ENCODE data around the gene SPAG8. TPM values are rescaled to one million over a fixed set of nuclear protein-coding genes. Genes with fewer than 3 reads are reported as not detected.

The SPAG8 gene
- total RNA-seq, 4 donors from 2014 or later: 0.94 TPM; not detected in 3

DNA sequence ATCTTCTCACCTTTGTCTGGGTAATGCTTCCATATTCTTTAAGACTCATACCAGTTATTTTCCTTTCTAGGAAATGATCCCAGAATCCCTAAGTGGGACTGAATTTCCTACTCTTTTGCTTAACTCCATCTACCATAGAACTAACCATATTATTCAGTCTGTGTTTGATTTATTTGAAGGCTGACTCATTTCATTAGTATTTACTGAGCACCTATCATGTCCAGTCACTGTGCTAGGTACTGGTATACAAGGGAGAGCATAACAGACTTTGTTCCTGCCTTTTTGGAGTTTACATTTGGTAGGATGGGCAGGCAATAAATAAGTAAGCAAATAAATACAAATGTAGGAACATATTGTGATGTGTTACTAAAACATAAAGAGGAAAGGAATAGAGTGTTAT lies 16.4 kb downstream of the SPAG8 start:
- no peaks in the 10 kb centered on the region for H3K27me3 ChIP-seq
- DNase-seq: no peak
- no peak overlapping the region for H3K4me3 ChIP-seq
- H3K4me1 ChIP-seq: peaks cover 0 to 27% (median 0%) of the 10 kb centered on the region in 4 donors
- no peak overlapping the region for H3K27ac ChIP-seq
- H3K36me3 ChIP-seq: peaks cover 0 to 11% (median 0%) of the 10 kb centered on the region in 3 donors
- TF ChIP-seq, protein P1, sequence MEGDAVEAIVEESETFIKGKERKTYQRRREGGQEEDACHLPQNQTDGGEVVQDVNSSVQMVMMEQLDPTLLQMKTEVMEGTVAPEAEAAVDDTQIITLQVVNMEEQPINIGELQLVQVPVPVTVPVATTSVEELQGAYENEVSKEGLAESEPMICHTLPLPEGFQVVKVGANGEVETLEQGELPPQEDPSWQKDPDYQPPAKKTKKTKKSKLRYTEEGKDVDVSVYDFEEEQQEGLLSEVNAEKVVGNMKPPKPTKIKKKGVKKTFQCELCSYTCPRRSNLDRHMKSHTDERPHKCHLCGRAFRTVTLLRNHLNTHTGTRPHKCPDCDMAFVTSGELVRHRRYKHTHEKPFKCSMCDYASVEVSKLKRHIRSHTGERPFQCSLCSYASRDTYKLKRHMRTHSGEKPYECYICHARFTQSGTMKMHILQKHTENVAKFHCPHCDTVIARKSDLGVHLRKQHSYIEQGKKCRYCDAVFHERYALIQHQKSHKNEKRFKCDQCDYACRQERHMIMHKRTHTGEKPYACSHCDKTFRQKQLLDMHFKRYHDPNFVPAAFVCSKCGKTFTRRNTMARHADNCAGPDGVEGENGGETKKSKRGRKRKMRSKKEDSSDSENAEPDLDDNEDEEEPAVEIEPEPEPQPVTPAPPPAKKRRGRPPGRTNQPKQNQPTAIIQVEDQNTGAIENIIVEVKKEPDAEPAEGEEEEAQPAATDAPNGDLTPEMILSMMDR (IDR thresholded peaks at IDR 0.05): no peak
- TF ChIP-seq POLR2A (IDR thresholded peaks at IDR 0.05): no peak
- H3K9me3 ChIP-seq: no peaks in the 10 kb centered on the region

DNA sequence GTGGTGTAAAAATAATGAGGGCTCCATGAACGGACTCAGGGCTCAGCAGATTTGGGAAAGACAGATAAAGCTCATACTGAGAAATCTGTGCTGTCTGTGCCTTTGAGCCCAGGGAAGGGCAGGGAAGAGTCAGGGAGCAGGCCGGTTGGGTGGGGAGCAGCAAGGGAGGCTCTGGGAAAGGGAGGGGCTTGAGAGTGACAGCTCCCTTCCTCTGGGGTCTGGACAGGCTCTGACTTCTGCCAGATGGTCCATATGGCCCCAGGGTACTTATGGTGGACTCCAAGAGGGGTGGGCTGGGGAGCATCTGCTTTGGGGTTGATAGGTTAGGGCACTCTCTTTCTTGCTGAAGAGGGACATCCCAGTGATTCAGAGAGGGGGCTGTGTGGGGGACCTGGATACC lies 18.6 kb downstream of the SPAG8 start:
- Histone ChIP-seq H3K9me3 (no peaks in the 10 kb centered on the region), H3K27me3 (no peaks in the 10 kb centered on the region), H3K27ac (no peak overlapping the region), H3K36me3 (no peaks in the 10 kb centered on the region), H3K4me3 (no peak overlapping the region), H3K4me1 (peaks cover 0 to 27% (median 0%) of the 10 kb centered on the region in 4 donors)
- no peak for DNase-seq
- TF ChIP-seq, protein P1 (IDR thresholded peaks at IDR 0.05): no peak
- TF ChIP-seq POLR2A (IDR thresholded peaks at IDR 0.05): no peak

DNA sequence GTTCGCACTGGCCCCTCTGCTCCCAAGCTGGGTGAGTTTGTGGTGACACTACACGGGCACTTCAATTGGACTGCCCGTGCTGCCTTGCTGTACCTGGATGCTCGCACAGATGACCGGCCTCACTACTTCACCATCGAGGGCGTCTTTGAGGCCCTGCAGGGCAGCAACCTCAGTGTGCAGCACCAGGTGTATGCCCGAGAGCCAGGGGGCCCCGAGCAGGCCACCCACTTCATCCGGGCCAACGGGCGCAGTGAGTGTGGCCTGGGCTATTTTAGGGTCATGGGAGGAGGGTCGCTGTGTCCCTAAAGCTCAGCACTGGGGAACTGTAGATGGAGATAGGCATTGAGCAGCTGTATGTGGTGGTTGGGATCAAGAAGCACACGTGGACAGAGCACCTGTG lies 19.2 kb downstream of the SPAG8 start:
- peaks cover 0 to 27% (median 0%) of the 10 kb centered on the region in 4 donors for H3K4me1 ChIP-seq
- no peak overlapping the region for H3K4me3 ChIP-seq
- TF ChIP-seq, protein P1 (IDR thresholded peaks at IDR 0.05): no peak
- no peak for TF ChIP-seq POLR2A (IDR thresholded peaks at IDR 0.05)
- no peak overlapping the region for H3K27ac ChIP-seq
- no peaks in the 10 kb centered on the region for H3K27me3 ChIP-seq
- H3K9me3 ChIP-seq: no peaks in the 10 kb centered on the region
- DNase-seq: no peak
- no peaks in the 10 kb centered on the region for H3K36me3 ChIP-seq

DNA sequence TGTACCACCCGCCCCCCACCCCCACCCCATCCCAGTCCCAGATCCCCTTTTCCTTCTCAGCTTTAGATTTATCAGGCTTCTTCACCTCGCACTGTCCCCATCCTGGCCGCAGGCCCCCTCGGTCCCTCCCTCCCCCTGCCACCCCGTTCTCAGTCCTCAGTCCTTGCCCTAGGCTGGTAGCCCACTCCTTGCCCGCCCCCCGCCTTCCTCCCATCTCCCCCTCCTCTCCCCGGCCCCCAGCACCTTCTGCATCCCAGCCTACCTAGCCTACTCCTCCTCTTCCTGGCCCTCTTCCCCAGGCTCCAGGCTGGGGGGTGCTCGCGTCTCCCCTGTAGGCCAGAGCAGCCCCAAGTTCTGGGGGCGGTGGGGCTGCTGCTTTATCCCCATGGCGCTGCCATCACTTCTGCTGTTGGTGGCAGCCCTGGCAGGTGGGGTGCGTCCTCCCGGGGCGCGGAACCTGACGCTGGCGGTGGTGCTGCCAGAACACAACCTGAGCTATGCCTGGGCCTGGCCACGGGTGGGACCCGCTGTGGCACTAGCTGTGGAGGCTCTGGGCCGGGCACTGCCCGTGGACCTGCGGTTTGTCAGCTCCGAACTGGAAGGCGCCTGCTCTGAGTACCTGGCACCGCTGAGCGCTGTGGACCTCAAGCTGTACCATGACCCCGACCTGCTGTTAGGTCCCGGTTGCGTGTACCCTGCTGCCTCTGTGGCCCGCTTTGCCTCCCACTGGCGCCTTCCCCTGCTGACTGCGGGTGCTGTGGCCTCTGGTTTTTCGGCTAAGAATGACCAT lies 19.8 kb downstream of the SPAG8 start:
- Histone ChIP-seq H3K27ac (peak overlapping the region; percentile 7 to 76 (median 48)), H3K4me1 (peaks cover 0 to 27% (median 0%) of the 10 kb centered on the region in 4 donors), H3K4me3 (peak overlapping the region; percentile 20 to 55 (median 38)), H3K9me3 (no peaks in the 10 kb centered on the region), H3K36me3 (no peaks in the 10 kb centered on the region), H3K27me3 (no peaks in the 10 kb centered on the region)
- no peak for TF ChIP-seq POLR2A (IDR thresholded peaks at IDR 0.05)
- TF ChIP-seq, protein P1 (IDR thresholded peaks at IDR 0.05): no peak
- no peak for DNase-seq

DNA sequence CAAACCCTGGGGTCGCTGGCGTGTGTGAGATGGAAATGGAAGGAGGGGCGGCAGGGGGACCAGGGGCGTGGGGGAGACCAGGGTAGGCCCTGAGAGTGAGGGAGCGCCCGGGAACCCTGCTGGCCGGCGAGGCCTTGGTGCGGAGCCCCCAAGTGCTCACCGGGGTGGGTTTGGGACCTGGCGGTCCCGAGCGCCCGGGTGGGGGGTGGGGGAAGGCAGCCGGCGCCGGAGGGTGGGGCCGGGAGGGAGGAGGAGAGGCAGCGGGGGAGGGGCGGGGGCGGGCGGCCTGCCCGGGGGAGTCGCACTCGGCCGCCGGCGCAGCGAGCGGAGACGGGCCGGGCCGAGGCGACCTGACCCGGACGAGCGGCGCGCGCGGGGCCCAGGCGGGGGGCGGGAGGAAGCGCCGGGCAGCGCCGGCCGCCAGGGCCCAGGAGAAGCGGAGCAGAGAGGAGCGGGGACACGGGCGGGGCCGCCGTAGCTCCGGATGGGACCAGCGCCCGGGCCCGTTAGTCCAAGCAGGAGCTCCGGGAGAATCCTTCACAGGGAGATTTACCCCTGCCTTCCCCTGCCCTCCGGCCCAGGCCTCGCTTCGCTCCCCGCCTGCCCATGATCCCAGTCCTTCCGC lies 20.7 kb downstream of the SPAG8 start, which contains the start of gene NPR2:
Gene NPR2 (plus strand): TSS at position 295 of the 625 bp plus-strand sequence. CDS start 818 bp downstream, outside the sequence.
- Histone ChIP-seq H3K4me3 (peak within 1 kb of the TSS; percentile 20 to 55 (median 38)), H3K9me3 (no peaks in the 10 kb centered on the region), H3K27ac (peak within 1 kb of the TSS; percentile 7 to 76 (median 48)), H3K36me3 (no peaks in the 10 kb centered on the region), H3K27me3 (no peaks in the 10 kb centered on the region), H3K4me1 (peaks cover 0 to 27% (median 0%) of the 10 kb centered on the region in 4 donors)
- TF ChIP-seq POLR2A (IDR thresholded peaks at IDR 0.05): no peak
- TF ChIP-seq, protein P1 (IDR thresholded peaks at IDR 0.05): no peak
- no peak for DNase-seq

All from Peyer's patch (tissue), 4 donors.